Measurements from ENCODE around the gene EEF1A2.

DNA sequence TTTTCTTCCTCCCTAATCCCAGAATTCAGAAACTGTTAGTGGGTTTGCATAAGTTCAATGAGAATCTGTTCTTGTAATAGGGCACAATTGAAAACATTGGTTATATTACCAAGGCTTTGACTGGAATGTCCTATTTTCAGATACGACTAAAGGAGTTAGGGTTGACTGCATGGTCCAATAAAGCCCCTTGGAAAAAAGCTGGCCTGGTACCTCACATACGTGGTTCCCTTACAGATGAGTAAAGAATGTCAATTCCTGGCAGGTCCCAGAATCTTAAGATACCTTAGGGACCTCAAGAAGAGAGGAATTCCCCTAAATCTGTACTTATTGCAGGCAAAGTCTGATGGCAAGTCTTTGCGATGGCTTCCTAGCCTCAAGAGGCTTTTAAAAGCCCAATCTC lies 26.3 kb upstream of the EEF1A2 start:
- TF ChIP-seq, protein P1, sequence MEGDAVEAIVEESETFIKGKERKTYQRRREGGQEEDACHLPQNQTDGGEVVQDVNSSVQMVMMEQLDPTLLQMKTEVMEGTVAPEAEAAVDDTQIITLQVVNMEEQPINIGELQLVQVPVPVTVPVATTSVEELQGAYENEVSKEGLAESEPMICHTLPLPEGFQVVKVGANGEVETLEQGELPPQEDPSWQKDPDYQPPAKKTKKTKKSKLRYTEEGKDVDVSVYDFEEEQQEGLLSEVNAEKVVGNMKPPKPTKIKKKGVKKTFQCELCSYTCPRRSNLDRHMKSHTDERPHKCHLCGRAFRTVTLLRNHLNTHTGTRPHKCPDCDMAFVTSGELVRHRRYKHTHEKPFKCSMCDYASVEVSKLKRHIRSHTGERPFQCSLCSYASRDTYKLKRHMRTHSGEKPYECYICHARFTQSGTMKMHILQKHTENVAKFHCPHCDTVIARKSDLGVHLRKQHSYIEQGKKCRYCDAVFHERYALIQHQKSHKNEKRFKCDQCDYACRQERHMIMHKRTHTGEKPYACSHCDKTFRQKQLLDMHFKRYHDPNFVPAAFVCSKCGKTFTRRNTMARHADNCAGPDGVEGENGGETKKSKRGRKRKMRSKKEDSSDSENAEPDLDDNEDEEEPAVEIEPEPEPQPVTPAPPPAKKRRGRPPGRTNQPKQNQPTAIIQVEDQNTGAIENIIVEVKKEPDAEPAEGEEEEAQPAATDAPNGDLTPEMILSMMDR (IDR thresholded peaks at IDR 0.05) = no peak
- TF ChIP-seq ZFX (IDR thresholded peaks at IDR 0.05; ENCODE audit: borderline replicate concordance) = no peak

Data from 22Rv1 (cell line).